Skeletal muscle satellite cell (primary cell): ENCODE data around the gene ULK2.

Experiments used
- H3K27me3 ChIP-seq: 2 replicates; pipeline ENCODE4 v1.7.0; 2013; ENCODE audit warnings: low read length; ENCODE audit not compliant: control insufficient read depth, insufficient read depth
- H3K36me3 ChIP-seq: 2 replicates; pipeline ENCODE4 v1.7.0; 2013; ENCODE audit warnings: mild to moderate bottlenecking, control low read depth, low read length; ENCODE audit not compliant: insufficient read depth
- H3K4me1 ChIP-seq: 2 replicates; pipeline ENCODE4 v1.7.0; 2013; ENCODE audit warnings: low read length; ENCODE audit not compliant: control insufficient read depth, insufficient read depth
- H3K4me2 ChIP-seq: 2 replicates; pipeline ENCODE4 v1.7.0; 2013; ENCODE audit warnings: mild to moderate bottlenecking, low read length
- H3K4me3 ChIP-seq: 2 replicates; pipeline ENCODE4 v1.7.0; 2013; ENCODE audit warnings: low read length
- H3K9ac ChIP-seq: 2 replicates; pipeline ENCODE4 v1.7.0; 2013; ENCODE audit warnings: mild to moderate bottlenecking, low read depth, low read length, moderate library complexity
- H3K9me3 ChIP-seq: replicated peaks from 2 replicates; pipeline ENCODE4 v1.7.0; 2013; ENCODE audit warnings: mild to moderate bottlenecking, control low read depth, low read length

The ULK2 gene

GRCh38 chr17:19752216-19753050, 115.3 kb downstream of the ULK2 start:
- peak overlapping the region; percentile 81 for H3K9ac ChIP-seq
- H3K4me2 ChIP-seq = peak overlapping the region; percentile 13
- no peak overlapping the region for H3K4me3 ChIP-seq
- H3K9me3 ChIP-seq = no peaks in the 10 kb centered on the region
- H3K4me1 ChIP-seq = peaks cover 51% of the 10 kb centered on the region
- H3K36me3 ChIP-seq = no peaks in the 10 kb centered on the region
- H3K27me3 ChIP-seq = no peaks in the 10 kb centered on the region

DNA sequence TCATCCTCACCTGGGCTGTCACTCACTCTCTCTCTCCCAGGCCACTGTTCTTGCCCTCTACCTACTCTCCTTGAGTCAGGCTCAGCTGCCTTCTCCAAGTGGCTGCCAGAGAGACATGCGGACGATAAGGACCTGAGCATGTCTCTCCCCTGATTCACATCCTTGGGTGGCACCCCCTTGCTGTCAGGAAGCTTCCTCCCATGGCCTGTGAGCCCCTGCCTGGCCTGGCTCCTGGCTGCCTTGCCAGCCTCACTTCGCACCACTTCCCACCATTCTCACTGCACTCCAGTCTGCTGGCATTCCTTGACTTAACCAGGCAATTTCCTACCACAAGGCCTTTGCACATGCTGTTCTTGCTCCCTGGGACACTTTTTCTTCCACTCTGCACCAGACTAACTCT, 116.9 kb downstream of the ULK2 start:
- no peaks in the 10 kb centered on the region for H3K36me3 ChIP-seq
- H3K4me1 ChIP-seq = peaks cover 51% of the 10 kb centered on the region
- H3K4me3 ChIP-seq = no peak overlapping the region
- H3K4me2 ChIP-seq = no peak overlapping the region
- H3K9ac ChIP-seq = no peak overlapping the region
- H3K9me3 ChIP-seq = no peaks in the 10 kb centered on the region
- H3K27me3 ChIP-seq = no peaks in the 10 kb centered on the region

GRCh38 chr17:19750020-19750572, 117.6 kb downstream of the ULK2 start:
- H3K27me3 ChIP-seq = no peaks in the 10 kb centered on the region
- H3K4me1 ChIP-seq = peaks cover 55% of the 10 kb centered on the region
- no peaks in the 10 kb centered on the region for H3K9me3 ChIP-seq
- no peak overlapping the region for H3K4me2 ChIP-seq
- H3K36me3 ChIP-seq = no peaks in the 10 kb centered on the region
- no peak overlapping the region for H3K4me3 ChIP-seq
- H3K9ac ChIP-seq = no peak overlapping the region

DNA sequence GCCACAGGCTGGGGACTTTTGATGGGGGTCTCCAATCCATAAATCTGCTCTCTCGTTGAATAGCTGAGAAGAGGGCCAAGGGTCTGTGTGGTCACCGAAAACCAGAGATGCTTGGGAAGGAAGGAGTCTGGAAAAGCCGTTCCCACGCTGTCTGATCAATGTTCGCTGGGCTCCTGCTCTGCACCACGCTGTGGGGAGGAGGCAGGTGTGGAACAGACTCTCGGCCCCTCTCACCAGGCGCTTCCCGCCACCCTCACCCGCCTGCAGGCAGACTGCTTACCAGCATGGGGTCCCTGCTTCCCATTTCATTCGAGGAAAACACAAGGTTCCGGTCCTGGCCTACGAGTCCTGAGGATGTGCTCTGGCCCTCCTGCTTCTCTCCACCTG, 118.9 kb downstream of the ULK2 start:
- Histone ChIP-seq H3K27me3 (no peaks in the 10 kb centered on the region), H3K36me3 (no peaks in the 10 kb centered on the region), H3K4me1 (peaks cover 48% of the 10 kb centered on the region), H3K9ac (no peak overlapping the region), H3K9me3 (no peaks in the 10 kb centered on the region), H3K4me2 (peak overlapping the region; percentile 36), H3K4me3 (no peak overlapping the region)

DNA sequence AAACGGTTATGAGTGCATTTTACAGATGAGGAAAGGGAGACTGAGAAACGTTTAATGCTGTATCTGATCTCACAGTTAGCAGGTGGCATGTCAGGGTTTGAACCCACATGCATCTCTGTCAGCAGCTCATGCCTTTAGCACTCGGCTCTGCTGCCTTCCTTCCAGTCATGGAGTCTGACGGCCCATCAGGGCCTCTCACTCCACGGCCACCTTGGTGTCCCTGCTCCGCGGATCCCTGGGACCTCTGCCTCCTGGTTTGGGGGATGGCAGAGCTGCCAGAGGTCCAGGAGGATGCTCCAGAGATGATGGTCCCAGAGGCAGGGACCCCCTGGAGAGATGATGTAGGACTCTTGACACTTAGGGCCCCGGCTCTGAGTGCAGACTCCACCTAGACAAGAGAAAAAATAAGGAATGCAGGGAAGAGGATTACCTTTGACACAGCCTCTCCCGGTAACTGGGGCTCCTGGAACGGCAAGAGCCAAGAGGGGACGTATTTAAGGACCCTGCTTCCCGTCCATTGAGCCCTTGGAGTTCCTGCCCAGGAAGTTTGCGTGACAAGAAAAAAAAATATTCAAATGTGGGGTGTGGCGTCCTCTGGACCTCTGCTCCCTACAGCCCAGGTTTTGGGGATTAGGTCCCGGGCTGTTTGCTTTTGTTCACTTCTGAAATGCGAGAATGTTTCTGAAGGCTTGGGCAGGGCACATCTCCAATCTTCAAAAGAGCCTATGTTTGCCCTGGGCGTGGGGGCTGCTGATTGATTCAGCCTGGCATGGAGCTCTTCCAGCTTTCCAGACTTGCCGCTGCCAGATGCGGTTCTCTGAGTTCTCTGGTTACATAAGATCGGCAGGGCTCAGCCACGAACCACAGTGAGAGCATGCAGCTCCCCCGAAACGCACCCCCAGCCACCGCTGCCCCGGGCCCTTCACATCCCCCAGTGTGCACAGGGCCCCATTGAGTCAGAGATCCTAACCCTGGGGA, 119.6 kb downstream of the ULK2 start, which contains the start of gene ALDH3A1:
Gene ALDH3A1 (minus strand): TSS at position 470 of the 978 bp plus-strand sequence. CDS start 3,169 bp downstream, outside the sequence.
- Histone ChIP-seq H3K4me3 (peak within 1 kb of the TSS; percentile 1), H3K9me3 (no peaks in the 10 kb centered on the region), H3K4me2 (peak within 1 kb of the TSS; percentile 36), H3K4me1 (peaks cover 41% of the 10 kb centered on the region), H3K27me3 (no peaks in the 10 kb centered on the region), H3K36me3 (no peaks in the 10 kb centered on the region), H3K9ac (no peak within 1 kb of the TSS)

- H3K9ac ChIP-seq = no peak overlapping the region
- no peaks in the 10 kb centered on the region for H3K27me3 ChIP-seq
- no peak overlapping the region for H3K4me2 ChIP-seq
- no peaks in the 10 kb centered on the region for H3K36me3 ChIP-seq
- H3K4me3 ChIP-seq = no peak overlapping the region
- H3K4me1 ChIP-seq = peaks cover 32% of the 10 kb centered on the region
- H3K9me3 ChIP-seq = no peaks in the 10 kb centered on the region
Measured at GRCh38 chr17:19747159-19747719, 120.5 kb downstream of the ULK2 start.

DNA sequence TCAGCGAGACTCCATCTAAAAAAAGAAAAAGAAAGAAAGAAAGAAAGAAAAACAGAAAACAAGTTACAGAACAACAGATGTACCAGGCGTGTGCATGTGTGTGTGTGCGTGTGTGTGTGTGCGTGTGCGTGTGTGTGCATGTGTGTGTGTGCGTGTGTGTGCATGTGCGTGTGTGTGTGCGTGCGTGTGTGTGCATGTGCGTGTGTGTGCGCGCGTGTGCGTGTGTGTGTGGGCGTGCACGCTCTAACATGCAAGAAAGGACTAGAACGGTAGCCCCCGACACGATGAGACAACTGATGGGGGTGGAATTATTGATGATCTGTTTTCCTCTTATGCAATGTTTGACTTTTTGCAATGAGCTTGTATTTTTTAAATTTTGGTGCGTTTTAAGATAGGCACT, 121.2 kb downstream of the ULK2 start:
- H3K4me1 ChIP-seq = peaks cover 28% of the 10 kb centered on the region
- no peaks in the 10 kb centered on the region for H3K9me3 ChIP-seq
- no peaks in the 10 kb centered on the region for H3K27me3 ChIP-seq
- no peak overlapping the region for H3K4me3 ChIP-seq
- no peak overlapping the region for H3K4me2 ChIP-seq
- H3K9ac ChIP-seq = no peak overlapping the region
- no peaks in the 10 kb centered on the region for H3K36me3 ChIP-seq

DNA sequence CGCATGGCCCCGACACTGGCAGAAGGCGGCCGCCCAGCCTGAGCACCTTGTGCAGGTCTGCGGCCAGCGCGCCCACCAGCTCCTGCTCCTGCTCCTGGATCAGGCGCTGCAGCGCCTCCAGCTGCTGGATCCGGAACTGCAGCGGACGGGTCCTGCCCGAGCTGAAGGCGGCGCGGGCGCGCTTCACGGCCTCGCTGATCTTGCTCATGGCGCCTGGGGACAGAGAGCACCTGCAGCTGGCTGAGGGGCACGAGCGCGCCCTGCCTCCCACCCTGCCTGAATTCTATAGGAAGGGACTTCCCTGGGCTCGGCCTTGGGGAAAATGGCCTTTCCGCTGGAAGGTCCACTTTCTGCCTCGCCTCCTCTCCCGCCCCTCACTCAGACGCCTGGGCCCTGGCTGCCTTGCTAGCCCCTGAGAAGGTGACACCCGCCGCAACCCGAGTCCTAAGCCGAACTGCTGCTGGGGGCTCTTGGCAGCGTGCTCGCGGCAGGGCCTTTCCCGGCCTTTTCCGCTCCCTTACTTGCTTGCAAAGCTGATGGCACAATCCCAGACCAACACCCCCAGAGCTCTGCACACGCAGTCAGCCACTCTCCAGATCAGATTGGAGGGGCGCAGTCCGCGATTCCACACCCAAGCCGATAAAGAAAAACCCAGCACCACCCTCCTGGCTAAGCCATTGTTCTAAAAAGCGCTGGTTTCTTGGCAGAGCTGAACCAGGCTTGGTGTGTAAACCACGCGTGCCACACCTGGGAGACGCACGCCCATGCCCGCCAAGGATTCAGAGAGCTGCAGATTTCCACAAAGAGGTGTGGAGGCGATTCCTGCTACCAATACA, 122.6 kb downstream of the ULK2 start:
- H3K4me1 ChIP-seq = peaks cover 23% of the 10 kb centered on the region
- peak overlapping the region; percentile 82 for H3K4me2 ChIP-seq
- H3K36me3 ChIP-seq = no peaks in the 10 kb centered on the region
- no peaks in the 10 kb centered on the region for H3K9me3 ChIP-seq
- H3K4me3 ChIP-seq = peak overlapping the region; percentile 65
- peak overlapping the region; percentile 24 for H3K9ac ChIP-seq
- no peaks in the 10 kb centered on the region for H3K27me3 ChIP-seq

- H3K27me3 ChIP-seq = no peaks in the 10 kb centered on the region
- H3K4me2 ChIP-seq = peak overlapping the region; percentile 82
- peaks cover 23% of the 10 kb centered on the region for H3K4me1 ChIP-seq
- no peaks in the 10 kb centered on the region for H3K36me3 ChIP-seq
- no peaks in the 10 kb centered on the region for H3K9me3 ChIP-seq
- no peak overlapping the region for H3K9ac ChIP-seq
- peak overlapping the region; percentile 65 for H3K4me3 ChIP-seq
Measured at GRCh38 chr17:19744492-19744891, 123.2 kb downstream of the ULK2 start.
